HG02623 (cell line): ENCODE results near the gene UBC.
"Not testable (repeated sequence)": the region's sequence is repeated elsewhere in the genome, so short reads cannot be mapped to it uniquely, and the experiment has no call there.

Experiments
- ATAC-seq: cut with Tn5 transposase; IDR thresholded peaks from one replicate; pipeline ENCODE4 v1.9.1; 2021; ENCODE audit warnings: moderate library complexity; ENCODE audit not compliant: unreplicated experiment

The UBC gene

DNA sequence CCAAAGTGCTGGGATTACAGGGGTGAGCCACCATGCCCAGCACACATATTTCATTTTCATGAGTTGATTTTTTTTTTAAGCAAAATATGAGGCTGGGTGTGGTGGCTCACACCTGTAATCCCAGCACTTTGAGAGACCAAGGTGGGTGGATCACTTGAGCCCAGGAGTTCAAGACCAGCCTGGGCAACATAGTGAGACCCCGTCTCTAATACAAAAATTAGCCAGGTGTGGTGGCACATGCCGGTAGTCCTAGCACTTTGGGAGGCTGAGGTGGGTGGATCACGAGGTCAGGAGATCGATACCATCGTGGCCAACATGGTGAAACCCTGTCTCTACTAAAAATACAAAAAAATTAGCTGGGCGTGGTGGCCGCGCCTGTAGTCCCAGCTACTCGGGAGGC is 17.1 kb upstream of the UBC start:
- ATAC-seq, result not testable (repeated sequence)

DNA sequence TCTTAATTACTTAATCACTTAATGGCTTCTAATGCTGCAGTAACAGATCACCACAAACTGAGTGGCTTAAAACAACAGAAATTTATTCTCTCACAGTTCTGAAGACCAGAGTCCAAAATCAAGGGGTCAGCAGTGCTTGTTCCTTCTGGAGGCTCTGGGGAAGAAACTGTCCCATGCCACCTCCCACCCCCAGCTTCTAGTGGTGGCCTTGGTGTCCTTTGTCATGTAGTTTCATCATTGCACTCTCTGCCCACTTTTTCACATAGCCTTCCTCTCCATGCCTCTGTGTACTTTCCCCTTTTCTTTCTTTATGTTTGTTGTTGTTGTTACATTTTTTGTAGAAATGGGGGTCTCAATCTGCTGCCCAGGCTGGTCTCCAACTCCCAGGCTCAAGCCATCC is 16.1 kb upstream of the UBC start:
- no peak for ATAC-seq

DNA sequence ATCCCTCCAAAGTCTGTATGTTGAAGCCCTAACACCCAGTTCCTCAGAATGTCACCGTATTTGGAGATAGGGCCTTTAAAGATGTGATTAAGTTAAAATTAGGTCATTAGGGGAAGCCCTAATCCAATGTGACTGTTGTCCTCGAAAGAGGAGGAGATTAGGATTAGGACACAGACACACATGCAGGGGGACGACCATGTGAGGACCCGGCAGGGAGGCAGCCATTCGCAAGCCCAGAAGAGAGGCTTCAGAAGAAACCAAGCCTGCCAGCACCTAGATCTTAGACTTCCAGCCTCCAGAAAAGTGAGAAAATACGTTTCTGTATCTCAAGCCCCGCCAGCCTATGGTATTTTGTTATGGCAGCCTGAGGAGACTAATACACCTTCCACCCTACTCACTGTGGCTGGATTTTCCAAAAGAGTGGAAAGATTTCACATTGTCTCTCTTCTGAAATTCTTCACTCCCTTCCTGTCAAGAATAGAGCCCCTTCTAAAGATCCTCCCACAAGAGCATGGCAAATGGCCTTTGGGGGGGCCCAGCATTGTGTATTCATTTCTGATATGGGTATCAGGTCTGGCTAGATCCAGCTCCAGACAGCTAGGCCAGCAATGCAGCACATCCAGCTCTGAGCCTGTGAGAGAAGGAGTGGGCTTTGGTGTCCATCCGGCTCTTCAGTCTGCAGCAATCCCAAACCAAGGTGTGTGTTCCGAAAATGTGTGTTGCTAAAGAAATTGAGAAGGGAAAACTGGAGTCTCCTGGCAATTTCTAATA is 15.4 kb upstream of the UBC start:
- no peak for ATAC-seq

DNA sequence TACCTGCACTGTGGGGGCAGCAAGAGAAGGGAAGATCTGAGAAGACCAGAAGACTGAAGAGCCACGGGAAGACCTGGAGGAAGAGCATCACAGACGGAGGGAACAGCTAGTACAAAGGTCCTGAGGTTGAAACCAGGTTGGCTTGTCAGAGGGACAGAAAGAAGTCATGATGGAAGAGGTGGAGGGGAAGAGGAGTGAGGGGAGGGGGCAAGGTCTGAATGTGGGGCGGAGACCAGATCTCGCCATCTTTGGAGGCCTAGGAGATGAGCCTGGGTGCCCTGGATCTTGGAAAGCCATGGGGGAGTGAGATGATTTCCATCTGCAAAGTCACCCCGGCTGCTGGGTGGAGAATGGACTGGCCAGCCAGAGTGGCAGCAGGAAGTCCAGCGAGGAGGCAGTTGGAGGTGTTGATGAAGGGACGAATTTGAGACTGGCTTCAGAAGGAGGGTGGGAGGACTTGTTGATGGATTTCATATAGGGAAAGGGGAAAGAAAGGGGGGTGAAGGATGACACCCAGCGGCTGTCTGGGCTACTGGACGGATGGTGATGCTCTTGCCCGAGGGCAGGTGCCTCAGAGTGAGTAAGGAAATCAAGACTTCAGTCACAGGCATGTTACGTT is 14.6 kb upstream of the UBC start:
- no peak for ATAC-seq

DNA sequence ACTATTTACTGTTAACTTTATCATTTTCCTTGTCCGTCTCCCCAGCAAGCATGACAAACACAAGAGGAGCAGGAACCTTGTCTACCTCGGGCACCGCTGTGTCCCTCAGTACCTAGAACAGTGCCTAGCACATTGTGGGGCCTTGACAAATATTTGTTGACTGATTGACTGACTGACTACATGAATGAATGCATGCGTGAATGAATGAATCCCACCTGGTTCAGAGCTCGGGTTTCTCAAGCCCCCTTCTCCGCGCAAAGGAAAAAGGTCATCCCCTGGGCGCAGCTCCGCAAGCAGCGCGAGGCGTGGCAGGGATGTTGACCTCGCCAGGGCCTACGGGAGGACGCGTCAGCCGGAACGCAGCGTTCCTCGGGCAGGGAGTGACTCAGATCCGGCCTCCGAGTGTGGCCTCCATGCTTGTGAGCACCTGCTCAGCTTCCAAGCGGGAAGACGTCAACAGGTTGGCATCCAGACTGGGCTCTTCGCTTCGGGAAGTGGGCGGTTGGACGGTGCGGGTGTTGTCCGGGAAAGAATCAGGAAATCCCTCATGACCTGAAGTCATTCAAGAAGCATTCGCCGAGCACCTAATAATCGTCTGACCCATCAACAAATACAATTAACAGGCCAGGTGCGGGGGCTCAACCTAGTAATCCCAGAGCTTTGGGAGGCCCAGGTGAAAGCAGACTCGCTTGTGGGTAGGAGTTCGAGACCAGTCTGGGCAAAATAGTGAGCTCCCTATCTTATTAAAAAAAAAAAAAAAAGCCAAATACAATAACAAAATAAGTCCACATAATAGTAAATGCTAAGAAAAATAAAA is 13.9 kb upstream of the UBC start:
- peak; percentile 24 for ATAC-seq

DNA sequence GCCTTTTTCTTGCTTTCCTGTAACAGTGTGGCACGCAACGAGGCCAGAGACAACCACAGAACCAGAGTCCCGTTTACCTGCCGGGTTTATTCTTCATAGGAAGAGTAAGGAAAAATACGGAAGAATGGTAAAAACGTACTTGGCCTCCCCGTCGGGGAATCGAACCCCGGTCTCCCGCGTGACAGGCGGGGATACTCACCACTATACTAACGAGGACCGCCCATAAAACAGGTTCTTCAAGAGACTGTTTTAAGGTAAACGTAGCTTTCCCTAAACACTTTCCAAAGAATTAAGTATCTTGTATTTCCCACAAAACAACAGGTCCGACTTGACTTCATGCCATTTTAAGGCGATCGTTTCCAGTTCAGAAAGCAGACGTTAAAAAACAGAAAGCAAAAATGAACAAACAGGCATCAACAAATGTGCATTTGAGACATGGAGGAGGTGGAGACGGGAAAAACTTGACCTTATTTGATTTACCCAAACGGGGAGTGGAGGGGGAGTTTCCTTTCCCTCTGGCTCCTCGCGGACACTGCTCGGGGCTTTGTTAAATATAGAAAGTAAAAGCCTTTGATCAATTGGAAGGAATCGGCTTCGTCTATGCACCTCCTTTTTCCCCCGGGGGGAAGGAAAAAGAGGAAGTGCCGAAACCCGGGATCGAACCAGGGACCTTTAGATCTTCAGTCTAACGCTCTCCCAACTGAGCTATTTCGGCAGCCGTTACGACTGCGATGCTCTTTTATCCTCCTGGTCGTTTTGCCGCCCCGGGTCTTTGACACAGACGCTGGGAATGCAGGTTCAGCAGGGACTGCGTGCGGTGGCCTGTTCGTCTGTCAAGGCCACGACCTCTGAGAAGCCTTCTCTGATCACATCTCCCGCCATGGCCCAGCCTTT is 13.0 kb upstream of the UBC start:
- peak; percentile 75 for ATAC-seq

DNA sequence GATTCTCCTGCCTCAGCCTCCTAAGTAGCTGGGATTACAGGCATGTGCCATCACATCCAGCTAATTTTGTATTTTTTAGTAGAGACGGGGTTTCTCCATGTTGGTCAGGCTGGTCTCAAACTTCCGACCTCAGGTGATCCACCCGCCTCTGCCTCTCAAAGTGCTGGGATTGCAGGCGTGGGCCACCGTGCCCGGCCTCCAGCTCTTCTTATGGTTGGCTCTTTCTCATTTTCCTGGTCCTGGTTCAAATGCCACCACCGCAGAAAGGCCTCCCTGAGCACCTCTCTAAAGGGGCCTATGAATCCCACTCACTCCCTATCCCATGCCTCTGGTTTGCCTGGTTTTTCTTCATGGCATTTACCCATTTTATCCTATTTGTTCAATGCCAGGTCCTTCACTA is 11.3 kb upstream of the UBC start:
- ATAC-seq, result not testable (repeated sequence)

DNA sequence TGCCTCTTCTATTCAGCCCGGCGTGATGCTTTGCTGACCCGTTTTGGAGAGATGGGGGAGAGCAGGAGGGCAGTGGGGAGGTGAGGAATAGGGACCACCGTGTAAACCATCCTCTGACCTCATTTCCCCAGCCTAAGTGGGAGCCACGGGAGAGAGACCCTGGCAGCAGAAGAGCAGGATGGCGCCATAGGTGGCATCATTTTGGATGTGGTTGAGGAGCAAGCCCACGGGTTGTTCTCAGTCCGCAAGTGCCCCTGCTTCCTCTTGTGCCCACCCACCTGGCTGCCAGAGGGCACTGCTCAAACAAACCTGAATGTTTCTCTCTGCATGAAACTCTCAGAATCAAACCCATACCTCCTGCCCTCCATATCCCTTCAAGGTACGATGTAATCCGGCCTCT is 10.7 kb upstream of the UBC start:
- no peak for ATAC-seq

DNA sequence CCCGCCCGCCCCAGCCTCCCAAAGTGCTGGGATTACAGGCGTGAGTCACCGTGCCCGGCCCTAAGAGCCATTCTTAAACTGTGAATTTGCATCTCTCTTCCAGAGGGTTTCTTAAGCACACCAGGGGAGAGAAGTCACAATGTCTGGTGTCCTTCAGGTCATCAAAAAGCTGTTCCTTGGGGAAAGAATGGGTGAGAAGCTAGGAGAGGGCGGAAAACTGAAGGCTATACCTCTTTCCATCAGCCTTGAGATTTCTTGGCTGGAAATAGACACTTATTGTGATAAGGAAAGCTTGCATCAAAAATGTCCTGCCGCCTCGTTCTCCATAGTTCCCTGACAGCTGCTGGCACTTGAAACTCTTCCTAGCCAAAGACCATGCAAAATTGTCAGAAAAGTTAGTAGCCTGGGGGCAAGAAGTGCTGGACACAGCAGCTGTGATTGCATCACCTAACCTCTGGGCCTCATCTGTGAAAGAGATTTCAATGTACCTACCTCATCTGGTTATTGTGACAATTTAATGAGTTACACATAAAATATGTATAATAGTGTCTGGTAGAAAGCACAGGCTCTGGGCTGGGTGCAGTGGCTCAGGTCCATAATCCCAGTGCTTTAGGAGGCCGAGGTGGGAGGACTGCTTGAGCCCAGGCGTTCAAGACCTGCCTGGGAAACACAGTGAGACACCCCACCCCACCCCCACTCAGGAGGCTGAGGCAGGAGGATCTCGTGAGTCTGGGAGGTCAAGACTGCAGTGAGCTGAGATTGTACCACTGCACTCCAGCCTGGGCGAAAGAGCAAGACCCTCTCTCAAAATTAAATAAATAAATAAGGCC is 9.7 kb upstream of the UBC start:
- ATAC-seq, result no peak

DNA sequence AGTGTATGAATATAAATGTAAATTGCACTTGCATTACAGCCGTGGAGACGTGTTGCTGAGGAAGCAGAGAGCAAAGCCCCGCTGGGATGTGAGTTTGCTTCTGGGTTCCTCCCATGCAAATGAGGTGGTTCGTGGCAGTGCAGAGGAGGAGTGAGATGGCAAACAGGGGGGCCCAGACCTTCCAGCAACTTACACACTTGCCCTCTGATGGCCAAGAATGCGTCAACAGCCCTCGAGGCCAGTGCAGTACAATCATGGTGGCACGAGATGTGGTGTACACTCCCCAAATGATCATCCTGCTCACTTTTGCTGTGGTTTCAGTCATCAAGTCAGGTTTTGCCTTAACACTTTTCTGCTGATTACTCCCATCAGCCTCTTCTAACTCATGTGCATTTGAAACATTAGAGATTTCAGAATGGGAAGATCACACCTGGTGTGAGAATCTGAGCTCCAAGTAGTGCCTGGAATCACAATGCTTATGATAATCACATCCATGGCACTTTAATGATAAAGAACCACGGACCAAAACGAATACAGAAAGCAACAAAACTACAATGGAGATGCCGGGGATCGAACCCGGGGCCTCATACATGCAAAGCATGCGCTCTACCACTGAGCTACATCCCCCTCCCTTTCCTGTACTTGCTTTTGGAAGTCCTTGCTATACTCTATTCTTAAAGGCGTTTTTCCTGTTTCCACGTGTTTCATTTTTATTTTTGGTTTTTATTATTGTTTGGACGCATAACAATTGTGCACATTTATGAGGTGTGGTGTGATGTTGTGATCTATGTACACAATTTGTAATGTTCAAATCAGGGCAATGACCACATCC is 7.0 kb upstream of the UBC start:
- ATAC-seq, result peak; percentile 39

DNA sequence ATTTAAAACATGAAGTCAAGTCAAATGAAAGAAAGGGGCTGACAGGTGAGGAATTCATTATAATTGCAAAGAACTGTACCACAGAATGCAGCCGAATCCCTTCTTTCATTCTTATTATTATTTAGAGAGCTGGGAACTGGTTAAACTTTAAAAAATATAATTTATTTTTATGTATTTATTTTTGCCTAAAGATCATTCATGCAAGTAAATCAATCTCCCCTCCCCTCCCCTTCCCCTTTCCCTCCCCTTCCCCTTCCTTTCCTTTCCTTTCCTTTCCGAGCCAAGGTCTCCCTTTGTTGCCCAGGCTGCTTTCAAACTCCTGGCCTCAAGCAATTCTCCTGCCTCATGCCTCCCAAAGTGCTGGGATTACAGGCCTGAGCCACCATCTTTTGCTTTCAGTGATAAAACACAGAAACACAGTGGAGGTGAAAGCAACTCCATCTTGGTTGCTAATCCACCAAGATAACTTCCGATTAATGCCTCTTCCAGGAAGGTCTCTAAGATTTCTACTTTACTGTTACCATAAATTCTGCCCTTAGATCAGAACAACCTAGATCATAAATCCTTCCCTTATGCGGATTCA is 6.0 kb upstream of the UBC start:
- ATAC-seq, result no peak

DNA sequence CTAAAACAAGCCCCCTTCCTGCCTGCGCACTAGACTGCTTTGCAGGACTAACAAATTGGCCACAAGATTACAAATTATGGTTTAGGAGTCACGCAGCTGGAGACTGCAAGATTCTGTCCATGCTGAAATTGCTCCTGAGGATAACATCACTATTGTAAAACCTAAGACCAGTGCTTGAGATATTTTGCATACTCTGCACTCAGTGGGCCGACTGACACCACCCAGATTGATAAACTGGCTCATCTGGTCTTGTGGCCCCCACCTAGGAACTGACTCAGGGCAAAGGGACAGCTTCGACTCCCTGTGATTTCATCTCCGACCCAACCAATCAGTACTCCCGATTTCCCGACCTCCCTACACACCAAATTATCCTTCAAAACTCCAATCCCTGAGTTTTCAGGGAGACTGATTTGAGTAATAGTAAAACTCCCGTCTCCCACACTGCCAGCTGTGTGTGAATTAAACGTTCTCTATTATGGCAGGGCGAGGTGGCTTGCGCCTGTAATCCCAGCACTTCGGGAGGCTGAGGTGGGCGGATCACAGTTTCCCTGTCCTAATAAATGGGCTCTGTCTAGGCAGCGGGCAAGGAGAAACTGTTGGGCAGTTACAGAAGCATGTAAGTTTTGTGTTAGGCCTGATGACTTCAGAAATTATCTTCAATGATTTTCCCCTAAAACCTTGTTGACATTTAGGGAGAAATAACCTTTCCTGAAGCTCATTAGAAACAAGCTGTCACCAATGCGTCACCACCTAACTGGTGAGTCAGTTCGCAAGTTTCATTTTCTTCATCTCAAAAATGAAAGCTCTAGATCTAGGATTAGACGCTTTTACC is 5.3 kb upstream of the UBC start:
- ATAC-seq, result no peak

DNA sequence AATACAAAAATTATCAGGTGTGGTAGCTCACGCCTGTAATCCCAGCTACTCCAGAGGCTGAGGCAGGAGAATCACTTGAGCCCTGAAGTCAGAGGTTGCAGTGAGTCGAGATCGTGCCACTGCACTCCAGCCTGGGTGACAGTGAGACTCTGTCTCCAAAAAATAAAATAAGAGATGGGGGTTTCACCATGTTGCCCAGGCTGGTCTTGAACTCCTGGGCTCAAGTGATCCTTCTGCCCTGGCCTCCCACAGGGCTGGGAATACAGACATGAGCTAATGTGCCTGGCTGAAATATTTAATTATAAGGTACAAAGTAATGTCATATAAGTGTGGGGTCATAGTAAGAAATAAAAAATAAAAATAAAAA is 4.2 kb upstream of the UBC start:
- ATAC-seq, result not testable (repeated sequence)

DNA sequence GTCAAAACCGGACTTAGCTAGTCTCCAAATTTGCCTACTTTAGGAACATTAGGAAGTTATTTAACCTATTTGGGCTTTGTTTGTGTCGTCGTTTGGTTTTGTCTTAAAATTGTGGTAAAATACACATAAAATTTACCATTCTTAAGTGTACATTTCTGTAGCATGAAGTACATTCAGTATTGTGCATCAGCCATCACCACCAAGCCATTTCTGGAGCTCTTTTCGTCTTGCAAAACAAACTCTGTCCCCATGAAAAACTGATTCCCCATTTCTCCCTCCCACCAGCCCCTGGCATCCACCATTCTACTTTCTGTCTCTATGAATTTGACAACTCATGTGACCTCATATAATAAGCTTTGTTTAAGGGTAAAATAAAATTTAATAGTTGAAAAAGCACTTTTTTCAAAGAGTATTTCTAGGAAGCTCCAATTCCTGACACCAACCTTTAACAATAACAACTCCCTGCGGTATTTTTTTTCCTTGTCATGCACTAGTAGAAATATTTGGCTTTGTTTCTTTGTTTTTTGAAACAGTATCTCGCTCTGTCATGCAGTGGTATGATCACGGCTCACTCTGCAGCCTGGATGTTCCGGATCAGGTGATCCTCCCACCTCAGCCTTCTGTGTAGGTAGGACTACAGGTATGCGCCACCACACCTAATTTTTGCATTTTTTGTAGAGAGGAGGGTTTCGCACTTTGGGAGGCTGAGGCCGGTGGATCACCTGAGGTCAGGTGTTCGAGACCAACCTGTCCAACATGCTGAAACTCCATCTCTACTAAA is 3.6 kb upstream of the UBC start:
- ATAC-seq, result no peak

DNA sequence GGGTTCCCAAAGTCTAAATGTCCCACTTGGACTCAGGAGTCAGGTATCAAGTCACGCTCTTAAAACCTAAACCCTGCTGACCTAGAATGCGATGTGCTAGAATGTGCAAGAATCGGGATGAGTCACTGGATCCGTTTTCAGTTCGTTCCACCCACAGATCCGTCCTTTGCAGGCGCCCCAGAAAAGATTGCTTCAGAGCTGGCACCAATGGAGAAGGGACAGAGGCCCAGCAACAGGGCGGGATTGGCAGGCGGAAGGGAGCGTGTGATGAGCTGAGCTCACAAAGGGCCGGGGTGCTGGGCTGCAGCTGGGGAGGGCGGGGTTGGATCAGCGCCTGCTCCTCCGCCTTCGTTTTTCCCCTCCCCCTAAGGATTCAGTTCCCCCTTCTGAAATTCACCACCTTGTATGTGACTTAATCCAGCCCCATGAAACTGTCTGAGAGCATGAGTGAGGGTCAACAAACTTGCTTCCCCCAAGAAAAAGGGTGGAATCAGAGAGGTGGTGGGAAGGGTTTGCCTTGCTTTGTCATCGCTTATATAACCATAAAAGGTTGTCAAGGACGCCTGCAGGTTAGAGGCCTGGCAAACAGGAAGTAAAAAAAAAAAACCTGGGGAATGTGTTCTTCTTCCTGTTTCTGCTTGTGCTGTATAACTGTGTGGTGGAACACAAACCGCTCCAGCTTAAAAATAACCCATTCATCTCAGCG is 2.8 kb upstream of the UBC start:
- ATAC-seq, result peak; percentile 45

DNA sequence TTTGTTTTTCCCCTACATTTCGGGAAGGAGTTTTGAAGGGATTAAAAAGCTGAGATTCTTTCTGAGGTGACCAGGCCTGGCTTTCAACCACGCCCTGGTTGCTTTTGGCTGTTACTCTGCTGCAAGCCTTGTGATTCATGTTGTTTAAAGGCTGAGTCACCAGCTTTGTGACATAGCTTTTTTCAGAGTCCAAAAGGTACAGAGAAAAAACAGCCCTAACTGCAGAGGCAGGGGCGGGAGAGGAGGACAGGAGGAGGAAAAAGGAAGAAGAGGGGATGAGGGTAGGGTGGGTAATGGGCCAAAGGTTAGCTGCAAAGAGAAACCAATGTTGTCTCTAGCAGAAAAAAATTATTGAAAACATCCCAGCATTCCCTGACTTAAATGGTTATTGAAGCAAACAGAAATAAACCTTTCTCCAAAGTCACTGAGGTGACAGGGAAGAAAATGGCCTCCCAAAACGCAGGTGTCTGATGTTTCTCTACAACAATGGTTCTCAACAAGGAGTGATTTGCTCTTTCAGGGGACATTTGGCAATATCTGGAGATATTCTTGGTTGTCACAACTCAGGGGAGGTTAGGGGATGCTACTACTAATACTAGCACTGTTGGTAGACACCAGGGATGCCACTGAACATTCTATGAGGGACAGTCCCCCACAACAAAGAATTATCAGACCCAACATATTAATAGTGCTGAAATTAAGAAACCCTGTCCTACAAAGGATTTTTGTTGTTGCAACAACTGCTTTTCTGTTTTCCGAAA is 2.1 kb upstream of the UBC start:
- no peak for ATAC-seq
